Mucosa of stomach (tissue), 1 donor: ENCODE data around the gene FSTL3.
"Not testable (repeated sequence)": the region's sequence is repeated elsewhere in the genome, so short reads cannot be mapped to it uniquely, and the experiment has no call there.

ENCODE experiments used
- H3K27me3 ChIP-seq: one replicate; pipeline ENCODE4 v1.7.0; 2013; ENCODE audit warnings: mild to moderate bottlenecking, low read length; ENCODE audit not compliant: control insufficient read depth, insufficient read depth
- H3K36me3 ChIP-seq: one replicate; pipeline ENCODE4 v1.7.0; 2013; ENCODE audit warnings: low read length; ENCODE audit not compliant: control insufficient read depth, insufficient read depth
- H3K4me1 ChIP-seq: one replicate; pipeline ENCODE4 v1.7.0; 2013; ENCODE audit warnings: mild to moderate bottlenecking, low read length; ENCODE audit not compliant: control insufficient read depth, insufficient read depth
- H3K4me3 ChIP-seq: one replicate; pipeline ENCODE4 v1.7.0; 2013; ENCODE audit warnings: low read length
- H3K9ac ChIP-seq: one replicate; pipeline ENCODE4 v1.7.0; 2013; ENCODE audit warnings: mild to moderate bottlenecking, low read length, moderate library complexity
- H3K9me3 ChIP-seq: one replicate; pipeline ENCODE4 v1.7.0; 2013; ENCODE audit warnings: mild to moderate bottlenecking, low read length, moderate library complexity; ENCODE audit not compliant: control insufficient read depth
- donor health status: Pancreatic carcinoma.

Gene FSTL3

GRCh38 chr19:658059-658839 lies 17.9 kb upstream of the FSTL3 start:
- Histone ChIP-seq H3K4me1 (peaks cover 45% of the 10 kb centered on the region), H3K9me3 (no peaks in the 10 kb centered on the region), H3K36me3 (no peaks in the 10 kb centered on the region), H3K9ac (peak overlapping the region; percentile 22), H3K27me3 (no peaks in the 10 kb centered on the region), H3K4me3 (no peak overlapping the region)

GRCh38 chr19:658916-659839 lies 17.0 kb upstream of the FSTL3 start:
- H3K36me3 ChIP-seq, result no peaks in the 10 kb centered on the region
- peak overlapping the region; percentile 22 for H3K9ac ChIP-seq
- peaks cover 50% of the 10 kb centered on the region for H3K4me1 ChIP-seq
- no peaks in the 10 kb centered on the region for H3K9me3 ChIP-seq
- H3K4me3 ChIP-seq, result no peak overlapping the region
- no peaks in the 10 kb centered on the region for H3K27me3 ChIP-seq

- Histone ChIP-seq H3K4me3 (peak overlapping the region; percentile 74), H3K27me3 (no peaks in the 10 kb centered on the region), H3K9me3 (no peaks in the 10 kb centered on the region), H3K9ac (peak overlapping the region; percentile 85), H3K4me1 (peaks cover 55% of the 10 kb centered on the region), H3K36me3 (no peaks in the 10 kb centered on the region)
Measured at GRCh38 chr19:660793-661426, 15.3 kb upstream of the FSTL3 start.

- peaks cover 55% of the 10 kb centered on the region for H3K4me1 ChIP-seq
- peak overlapping the region; percentile 85 for H3K9ac ChIP-seq
- H3K27me3 ChIP-seq, result no peaks in the 10 kb centered on the region
- no peaks in the 10 kb centered on the region for H3K36me3 ChIP-seq
- H3K9me3 ChIP-seq, result no peaks in the 10 kb centered on the region
- peak overlapping the region; percentile 74 for H3K4me3 ChIP-seq
Measured at GRCh38 chr19:661427-662196, 14.6 kb upstream of the FSTL3 start.

DNA sequence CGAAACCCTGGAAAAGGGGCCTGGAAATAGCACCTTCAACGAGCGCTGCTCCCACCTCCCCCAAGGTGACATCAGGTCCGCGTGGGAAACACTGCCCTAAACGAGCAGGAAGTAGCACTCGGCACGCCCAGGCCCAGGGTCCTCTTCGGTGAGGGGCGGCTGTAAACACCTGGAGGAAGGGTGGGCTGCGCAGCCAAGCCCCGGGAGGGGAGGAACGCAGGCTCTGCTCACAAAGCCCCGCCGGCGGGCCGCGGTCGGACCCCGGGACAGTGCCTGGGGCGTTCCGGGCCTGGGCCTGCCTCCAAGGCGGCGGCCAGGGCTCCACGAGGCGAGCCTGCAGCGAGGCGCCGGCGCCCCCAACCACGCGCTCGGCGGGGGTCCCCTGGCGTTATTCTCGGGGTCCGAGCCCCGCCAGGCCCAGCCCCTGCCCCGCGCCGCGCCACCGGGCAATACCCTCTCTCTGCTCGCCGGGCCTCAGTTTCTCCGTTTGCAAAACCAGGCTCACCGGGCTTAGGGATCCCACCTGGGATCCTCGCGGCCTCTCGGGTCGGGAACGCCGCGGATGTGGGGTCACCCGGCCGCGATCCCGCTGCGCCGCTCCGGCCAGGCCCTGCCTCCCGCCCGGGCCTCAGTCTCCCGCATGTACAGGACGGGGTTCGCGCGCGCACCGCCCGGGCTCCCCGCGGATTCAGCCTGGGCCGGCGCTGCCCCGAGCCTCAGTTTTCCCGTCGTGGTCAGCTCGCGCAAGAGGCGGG lies 13.8 kb upstream of the FSTL3 start:
- H3K27me3 ChIP-seq, result no peaks in the 10 kb centered on the region
- peaks cover 50% of the 10 kb centered on the region for H3K4me1 ChIP-seq
- H3K4me3 ChIP-seq, result peak overlapping the region; percentile 74
- peak overlapping the region; percentile 85 for H3K9ac ChIP-seq
- no peaks in the 10 kb centered on the region for H3K36me3 ChIP-seq
- H3K9me3 ChIP-seq, result no peaks in the 10 kb centered on the region

GRCh38 chr19:662962-663681 lies 13.1 kb upstream of the FSTL3 start, which contains the start of gene RNF126:
Gene RNF126, minus strand, starts transcription at chr19:663214. Its CDS starts 93 bp downstream, at chr19:663121.
- Histone ChIP-seq H3K4me1 (peaks cover 45% of the 10 kb centered on the region), H3K36me3 (no peaks in the 10 kb centered on the region)

DNA sequence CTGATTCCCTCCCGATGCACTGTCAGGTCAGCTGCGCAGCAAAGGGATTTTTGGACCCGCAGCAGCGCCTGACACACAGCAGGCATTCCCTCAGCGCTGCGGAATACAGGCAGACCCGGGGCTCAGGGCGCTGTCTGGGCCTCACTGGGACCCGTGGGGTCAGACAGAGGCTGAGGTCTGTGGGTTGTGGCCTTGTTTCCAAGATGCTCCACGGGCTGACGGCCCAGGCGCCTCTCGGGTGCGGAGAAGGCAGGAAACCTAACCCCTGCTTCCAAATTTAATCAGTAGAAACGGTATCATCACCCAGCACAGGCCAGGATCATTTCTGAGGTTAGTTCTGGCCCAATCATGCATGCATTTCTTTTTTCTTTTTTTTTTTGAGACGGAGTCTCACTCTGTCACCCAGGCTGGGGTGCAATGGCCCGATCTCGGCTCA lies 12.5 kb upstream of the FSTL3 start:
- Histone ChIP-seq H3K27me3 (no peaks in the 10 kb centered on the region), H3K4me1 (peaks cover 39% of the 10 kb centered on the region), H3K9ac (peak overlapping the region; percentile 68), H3K4me3 (peak overlapping the region; percentile 63), H3K36me3 (no peaks in the 10 kb centered on the region), H3K9me3 (no peaks in the 10 kb centered on the region)

More at GRCh38 chr19:662962-663681, 13.1 kb upstream of the FSTL3 start, which contains the start of gene RNF126:
- Histone ChIP-seq H3K9me3 (no peaks in the 10 kb centered on the region), H3K27me3 (no peaks in the 10 kb centered on the region), H3K9ac (peak within 1 kb of the TSS; percentile 85), H3K4me3 (peak within 1 kb of the TSS; percentile 74)

DNA sequence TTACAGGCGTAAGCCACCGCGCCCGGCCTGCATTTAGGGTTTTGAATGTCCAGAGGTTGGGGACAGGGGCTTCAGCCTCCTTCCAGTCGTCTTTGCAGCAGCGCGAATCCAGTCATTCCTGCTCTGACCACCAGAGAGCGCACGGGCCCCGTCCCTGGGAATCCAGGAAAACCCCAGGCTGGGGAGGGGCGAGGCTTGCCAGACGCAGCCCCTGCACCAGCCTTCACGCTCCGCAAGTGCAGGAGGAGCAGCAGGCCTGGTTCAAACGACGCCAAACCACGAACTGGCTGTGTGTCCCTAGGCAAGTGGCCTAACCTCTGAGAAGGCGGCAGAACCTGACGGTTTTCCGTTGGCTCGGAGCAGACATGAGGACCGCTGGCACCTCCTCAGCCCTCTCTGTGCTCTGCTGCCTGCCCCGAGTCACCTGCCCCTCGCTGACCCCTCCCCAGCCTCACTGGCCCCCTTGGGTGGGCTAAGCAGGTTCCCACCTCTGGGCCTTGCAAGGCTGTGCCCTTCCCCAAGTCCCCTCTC lies 11.2 kb upstream of the FSTL3 start:
- Histone ChIP-seq H3K27me3 (no peaks in the 10 kb centered on the region), H3K9ac (peak overlapping the region; percentile 34), H3K4me3 (no peak overlapping the region)

GRCh38 chr19:666985-667573 lies 9.1 kb upstream of the FSTL3 start:
- H3K4me3 ChIP-seq, H3K9ac ChIP-seq, H3K9me3 ChIP-seq, H3K27me3 ChIP-seq, H3K36me3 ChIP-seq: not testable (repeated sequence)
- peaks cover 10% of the 10 kb centered on the region for H3K4me1 ChIP-seq

More for the DNA sequence above, 11.2 kb upstream of the FSTL3 start:
- no peaks in the 10 kb centered on the region for H3K9me3 ChIP-seq
- peaks cover 27% of the 10 kb centered on the region for H3K4me1 ChIP-seq
- no peaks in the 10 kb centered on the region for H3K36me3 ChIP-seq
